GM21390 (cell line): ENCODE measurements around the gene TMEM250.
A peak's percentile ranks its signal among the peaks of the same experiment; 100 is the strongest.

Source experiments
- ATAC-seq: cut with Tn5 transposase; IDR thresholded peaks from one replicate; pipeline ENCODE4 v1.9.1; 2021; ENCODE audit not compliant: unreplicated experiment

The TMEM250 gene

DNA sequence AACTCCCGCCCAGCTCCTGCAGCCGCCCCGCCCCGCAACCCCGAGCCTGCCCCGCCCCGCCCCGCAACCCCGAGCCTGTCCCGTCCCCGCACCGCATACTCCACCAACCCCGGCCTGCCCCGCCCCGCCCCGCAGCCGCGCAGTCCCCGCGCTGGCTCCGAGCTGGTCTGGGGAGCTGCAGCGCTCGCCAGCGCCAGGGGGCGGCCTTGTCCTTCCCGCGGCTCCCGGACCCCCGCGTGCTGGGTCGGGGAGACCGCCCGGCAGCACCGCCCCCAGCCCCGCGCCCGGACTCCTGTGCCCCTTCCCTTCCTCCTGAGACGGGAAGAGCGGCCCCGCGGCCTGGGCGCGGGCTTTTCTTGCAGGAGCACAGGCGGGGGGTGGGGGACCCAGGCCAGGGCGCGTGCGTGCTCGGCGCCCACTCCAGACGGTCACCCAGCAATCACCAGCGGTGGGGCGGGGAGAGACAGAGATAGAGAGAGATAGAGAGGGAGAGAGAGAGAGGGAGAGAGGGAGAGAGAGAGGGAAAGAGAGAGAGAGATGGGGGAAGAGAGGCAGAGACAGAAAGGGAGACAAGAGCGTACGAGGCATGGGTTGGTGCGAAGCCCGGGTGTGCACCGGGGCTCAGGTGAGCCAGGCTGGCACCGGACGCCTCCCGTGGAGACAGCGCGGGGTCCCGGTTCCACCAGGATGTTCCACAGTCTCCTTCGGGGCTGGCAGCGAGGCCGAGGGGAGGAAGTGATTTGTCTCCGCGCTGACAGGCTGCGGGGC is 14.7 kb upstream of the TMEM250 start:
- no peak for ATAC-seq

DNA sequence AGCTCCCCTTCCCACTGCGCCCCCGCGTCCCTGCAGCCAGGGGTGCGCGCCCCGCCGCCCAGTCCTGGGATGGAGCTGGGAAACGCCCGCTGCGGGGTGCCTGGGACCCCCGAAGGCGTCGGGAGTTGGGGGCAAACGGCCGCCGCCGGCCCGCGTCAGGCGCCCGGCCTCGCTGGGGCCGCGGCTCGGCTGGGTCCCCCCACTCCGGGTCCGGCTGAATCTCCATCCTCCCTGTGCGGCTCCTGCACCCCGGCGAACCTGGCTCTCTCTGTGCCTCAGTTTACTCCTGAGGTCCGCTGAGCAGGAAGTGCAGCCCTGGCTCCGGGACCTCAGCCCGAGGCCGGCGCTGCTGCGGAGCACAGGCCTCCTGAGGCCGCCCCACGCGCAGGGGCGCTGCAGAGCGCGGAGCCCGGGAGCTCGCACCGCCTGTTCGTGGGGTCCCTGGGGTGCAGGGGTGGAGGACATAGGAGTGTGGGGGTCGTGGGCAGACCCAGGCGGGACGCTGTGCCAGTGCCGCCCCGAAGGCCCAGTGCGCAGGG is 13.9 kb upstream of the TMEM250 start:
- no peak for ATAC-seq

DNA sequence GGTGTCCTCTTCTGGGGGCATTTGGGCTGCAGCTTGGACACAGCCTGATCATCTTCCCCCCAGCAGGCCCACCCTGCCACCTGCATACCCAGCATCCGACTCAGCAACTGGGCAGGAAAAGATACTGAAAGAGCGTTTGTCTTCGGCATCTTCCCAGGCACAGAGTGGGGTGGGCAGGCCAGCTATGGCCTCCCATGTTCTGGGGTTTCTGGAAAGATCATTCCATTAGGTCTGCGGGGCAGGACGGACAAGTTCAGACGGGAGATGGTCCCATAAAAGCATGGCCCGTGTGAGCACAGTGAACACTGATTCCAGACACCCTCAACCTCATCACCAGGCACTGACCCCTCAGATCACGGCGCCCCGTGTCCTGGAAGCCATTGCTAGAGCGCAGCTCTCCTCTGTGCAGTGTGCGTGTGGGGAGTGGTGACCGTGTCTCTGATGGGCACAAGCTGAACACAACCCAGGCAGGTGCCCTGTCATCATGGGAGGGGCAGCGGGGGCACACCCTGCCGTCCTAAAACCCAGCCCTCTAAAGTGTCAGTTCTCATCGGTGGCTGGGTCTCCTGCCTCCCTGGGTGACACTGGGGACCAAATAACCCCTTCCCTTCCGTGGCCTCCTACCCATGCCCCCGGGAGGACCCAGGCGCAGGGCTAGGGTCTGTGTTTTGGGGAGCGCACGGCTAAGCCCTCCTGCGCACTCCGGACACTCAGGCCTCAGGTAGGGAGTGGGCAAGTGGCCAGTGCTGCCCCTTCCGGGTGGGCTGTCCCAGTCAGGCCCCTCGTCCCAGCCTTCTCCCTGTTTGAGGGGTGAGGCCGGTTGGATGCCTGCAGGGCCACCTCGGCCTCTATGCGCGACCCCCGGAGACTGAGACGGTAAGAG is 13.2 kb upstream of the TMEM250 start:
- ATAC-seq = no peak

DNA sequence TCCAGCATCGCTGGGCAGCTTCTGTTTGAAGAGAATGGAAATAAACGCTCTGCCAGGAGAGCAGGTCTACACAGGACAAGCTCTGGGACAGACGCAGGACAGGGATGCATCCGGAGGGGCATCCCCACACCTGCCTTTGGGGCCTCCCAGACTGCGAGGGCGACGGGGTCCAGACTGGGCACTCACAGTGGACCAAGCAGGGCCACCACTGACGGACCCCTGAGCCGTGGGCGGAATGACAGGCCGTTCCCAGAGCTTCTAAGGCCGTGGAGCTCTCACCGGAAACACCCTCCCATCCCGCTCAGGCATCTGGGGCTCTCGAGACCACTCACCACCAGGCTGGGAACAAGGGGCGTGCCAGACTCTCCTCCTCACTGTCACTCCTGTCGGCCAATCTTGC is 10.5 kb upstream of the TMEM250 start:
- no peak for ATAC-seq

DNA sequence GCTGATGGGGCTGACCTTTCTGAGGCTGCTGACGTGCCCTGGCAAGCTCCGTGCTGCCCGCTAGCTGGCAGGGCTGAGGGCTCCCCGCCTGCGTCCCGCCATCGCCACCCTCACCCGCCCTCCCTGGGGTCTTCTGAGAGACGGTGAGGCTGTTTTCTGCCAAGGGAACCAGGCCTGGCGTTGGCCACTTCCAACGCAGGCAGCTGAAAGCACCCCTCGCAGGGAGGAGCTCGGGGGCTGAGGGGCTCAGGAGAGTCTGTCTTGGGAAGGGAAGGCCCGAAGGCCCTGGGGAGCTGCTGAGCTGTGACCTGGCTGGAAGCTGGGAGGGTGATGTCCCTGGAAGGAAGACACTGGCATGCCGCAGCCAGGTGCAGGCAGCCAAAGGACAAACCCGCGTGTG is 9.8 kb upstream of the TMEM250 start:
- no peak for ATAC-seq

DNA sequence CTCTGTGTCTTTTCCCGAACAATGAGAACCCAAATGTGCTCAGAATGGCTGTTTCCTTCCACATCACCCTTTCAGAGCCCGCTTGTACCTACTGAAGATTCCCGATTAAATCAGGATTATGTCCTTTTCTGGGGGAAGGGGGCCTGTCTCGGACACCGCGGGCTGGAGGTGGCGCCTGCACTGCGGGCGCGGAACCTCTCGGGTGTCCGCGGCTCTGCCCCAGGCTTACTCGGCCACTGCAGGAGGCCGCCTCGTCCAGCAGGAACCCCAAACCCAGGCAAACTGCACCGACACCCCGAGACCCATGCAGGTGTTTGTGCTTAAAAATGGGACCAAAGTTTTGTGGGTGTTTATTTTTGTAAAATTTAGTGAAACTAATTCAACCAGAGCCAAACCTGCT is 8.6 kb upstream of the TMEM250 start:
- ATAC-seq = no peak

DNA sequence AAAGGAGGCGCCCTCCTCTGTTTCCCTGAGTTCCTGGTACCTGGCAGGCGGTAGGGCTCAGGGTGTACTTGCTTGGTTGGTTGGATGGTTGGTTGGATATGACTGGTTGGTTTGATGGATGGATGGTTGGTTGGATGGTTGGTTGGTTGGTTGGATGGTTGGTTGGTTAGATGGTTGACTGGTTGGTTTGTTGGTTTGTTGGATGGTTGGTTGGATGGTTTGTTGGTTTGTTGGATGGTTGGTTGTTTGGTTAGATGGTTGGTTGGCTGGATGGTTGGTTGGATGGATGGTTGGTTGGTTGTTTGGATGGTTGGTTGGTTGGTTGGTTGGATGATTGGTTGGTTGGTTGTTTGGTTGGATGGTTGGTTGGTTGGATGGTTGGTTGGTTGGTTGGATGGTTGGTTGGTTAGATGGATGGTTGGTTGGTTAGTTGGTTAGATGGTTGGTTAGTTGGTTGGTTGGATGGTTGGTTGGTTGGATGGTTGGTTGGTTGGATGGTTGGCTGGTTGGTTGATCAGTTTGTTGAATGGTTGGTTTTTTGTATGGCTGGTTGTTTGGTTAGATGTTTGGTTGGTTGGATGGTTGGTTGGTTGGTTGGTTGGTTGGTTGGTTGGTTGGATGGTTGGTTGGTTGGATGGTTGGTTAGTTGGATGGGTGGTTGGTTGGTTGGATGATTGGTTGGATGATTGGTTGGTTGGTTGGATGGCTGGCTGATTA is 6.5 kb upstream of the TMEM250 start:
- ATAC-seq = no peak

DNA sequence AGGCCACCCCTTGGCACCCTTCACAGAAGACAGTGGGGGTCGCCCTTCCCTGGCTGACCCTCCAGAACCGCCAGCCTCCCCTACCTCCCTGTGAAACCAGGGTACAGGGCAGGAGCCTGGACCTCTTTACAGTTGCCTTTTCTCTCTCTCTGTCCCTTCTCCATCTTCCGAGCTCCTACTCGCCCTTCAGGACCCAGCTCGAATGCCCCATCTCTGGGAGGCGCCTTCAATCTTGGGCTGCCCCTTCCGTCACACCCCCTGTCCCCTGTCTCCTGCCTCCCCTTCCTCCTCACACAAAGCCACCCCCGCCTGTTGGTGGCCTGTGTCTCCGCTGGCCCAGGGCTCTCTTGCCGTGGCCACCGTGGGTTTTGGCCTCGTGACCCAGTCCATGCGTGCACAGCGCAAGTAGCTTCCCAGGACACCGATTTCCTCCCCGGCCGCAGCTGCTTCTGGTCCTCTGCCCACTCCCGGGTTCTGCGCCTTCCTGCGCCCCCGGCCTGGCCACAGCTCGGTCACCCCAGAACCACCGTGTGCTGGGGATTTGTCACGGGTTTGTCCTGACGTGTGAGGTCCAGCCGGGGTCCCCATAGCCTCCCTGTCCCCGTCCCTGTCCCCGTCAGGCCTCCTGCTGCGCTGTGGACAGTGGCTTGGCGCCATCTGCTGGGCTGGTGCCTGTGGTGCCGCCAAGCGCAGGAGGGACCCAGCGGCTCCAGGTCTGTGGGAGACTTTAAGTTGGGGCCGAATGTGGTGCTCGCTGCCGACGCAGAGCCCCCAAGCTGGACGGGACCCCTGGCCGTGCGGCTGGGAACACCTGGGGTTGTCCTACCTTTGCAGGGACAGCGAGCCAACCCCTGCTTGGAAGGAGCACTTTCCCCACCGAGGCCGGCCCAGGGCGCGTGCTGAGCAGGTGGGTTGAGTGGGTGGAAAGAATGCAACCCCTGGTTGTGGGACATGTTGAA is 4.0 kb upstream of the TMEM250 start:
- ATAC-seq = no peak

DNA sequence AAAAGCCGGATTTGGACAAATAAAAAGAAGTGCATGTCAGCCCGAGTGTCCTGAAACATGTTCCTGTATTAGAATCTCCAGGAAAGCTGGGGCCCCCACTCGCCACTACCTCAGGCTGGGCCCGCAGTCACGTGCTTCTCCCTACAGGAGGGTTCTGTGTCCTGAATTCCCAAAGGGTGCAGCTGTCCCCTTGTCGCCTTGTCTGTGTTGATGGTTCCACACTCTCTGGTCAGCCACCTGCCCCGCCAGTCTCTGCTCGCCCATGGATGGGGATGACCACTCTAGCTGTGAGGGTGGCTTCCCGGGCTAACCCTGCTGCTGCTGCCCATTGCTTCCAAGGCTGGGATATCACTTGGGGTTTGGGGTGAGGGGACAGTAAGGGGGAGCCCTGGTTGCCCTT is 3.1 kb upstream of the TMEM250 start:
- no peak for ATAC-seq

DNA sequence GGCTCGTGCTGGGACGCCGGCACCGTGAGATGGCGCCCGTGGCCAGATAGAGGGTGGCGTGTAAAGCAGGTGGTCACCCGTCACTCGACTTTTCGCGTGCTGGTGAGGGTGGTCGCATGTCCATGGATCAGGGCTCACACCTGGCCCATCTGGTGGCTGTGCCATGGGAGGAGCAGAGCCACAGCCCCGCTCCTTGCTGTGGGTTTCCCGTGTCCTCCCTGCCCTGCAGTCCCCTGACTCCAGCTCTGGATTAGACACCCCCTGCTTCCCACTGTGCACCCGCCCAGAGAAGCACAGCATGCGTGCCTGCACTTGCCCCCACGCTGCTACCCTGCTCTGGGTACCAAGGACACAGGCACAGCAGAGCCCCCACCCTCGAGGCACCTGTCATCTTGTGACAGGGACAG is 1.8 kb upstream of the TMEM250 start:
- no peak for ATAC-seq

DNA sequence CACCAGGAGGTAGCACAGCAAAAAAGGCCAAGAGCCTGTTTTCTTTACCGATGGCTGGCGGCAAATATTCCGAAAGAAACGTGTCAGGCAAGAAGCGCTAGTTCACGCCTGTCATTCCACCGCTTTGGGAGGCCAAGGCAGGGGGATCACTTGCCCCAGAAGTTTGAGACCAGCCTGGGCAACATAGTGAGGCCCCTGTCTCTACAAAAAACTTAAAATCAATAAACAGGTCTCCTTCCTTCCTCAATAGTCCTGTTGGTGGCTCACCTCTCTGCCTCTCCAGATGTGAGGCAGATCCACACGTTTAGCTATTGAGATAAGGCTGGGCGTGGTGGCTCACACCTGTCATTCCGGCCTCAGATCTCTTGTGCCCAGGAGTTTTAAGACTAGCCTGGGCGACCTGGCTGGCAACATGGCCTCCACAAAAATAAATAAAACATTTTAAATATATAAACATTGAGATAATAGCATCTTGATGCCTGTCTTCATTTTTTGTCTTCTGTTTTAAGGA is 1.3 kb upstream of the TMEM250 start:
- no peak for ATAC-seq

DNA sequence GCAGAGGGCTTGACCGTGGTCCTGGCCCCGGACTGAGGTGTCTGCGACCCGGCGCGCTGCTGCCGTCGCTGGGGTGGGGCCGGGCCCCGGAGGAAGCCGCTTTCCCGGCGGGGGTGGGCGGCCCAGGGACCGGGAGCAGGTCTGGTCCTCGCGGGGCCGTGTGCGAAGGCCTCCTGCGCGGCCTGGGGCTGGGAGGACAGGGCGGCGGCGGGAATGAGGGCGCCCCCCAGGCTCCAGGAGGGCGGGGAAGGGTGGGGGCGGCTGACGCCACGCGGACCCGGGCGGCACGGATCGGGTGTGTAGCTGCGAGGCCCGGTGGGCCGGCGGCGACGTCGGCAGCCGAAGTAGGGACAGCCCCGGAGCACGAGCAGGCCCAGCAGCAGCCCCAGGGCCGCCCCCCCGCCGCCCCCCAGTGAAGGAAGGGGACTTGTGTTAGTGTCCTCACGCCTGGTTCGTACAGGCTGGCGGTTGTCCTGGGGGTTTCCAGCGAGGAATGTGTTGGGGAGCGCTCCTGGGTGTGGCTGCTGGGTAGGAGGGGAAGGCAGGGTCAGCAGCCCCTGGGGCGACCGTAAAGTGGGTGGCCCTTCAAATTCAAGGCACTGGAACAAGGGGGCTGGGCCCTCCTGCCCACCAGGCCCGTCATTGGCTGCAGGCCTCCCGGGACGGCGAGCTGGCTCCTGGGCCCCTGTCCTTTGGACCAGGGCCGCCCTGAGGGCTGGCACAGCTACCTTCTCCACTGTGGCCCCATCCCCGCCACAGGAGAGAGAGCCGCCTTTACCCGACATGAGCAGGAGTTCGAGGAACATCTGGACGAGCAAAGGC is 597 bp upstream of the TMEM250 start:
- no peak for ATAC-seq

DNA sequence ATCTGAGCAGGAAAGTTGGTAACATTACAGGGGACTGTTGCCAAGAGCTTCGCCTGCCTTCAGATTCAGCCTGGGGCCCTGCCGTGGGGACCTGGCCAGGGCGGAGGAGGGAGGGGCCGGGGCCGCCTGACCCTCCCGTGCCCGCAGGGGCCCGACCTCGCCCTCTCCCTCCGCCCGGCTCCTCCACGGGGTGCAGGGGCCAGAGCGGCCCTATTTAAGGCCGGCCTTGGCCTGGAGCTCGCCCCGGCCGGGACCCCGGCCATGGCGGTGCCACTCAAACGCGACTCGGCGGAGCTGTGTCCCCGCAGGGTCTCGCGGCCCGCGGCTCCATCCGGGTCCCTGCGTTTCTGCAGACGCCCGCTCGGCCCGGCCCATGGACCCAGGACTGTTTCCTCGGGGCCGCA is 757 bp downstream of the TMEM250 start:
- peak; percentile 9 for ATAC-seq

DNA sequence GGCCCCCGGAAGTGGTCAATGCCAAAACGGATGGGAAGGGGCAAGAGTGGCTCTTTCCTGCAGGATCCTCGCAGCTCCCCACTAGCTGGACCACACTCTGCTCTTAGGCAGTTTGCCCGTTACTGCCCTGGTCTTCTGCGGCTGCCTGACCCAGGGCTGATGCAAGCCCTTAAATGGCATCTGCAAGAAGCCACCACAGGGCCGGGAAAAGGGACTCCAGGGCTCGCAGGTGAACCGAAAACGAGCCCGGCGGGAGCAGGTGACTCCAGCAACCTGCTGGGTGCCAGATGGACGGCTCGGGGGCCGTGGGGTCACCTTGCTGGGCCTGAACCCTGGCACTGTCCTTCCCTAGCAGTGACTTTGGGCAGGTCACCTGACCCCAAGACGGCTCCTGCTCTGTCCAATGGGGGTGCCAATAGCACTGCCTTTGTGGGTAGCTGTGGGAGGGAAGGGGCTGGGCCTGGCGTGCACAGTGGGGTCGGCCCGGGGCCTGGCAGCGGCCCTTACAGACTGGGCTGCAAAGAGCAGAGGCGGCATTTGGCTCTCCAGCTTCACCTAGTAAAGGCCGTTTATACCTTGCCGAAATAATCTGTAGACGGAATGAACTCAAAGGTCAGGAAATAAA is 1.3 kb downstream of the TMEM250 start:
- no peak for ATAC-seq

DNA sequence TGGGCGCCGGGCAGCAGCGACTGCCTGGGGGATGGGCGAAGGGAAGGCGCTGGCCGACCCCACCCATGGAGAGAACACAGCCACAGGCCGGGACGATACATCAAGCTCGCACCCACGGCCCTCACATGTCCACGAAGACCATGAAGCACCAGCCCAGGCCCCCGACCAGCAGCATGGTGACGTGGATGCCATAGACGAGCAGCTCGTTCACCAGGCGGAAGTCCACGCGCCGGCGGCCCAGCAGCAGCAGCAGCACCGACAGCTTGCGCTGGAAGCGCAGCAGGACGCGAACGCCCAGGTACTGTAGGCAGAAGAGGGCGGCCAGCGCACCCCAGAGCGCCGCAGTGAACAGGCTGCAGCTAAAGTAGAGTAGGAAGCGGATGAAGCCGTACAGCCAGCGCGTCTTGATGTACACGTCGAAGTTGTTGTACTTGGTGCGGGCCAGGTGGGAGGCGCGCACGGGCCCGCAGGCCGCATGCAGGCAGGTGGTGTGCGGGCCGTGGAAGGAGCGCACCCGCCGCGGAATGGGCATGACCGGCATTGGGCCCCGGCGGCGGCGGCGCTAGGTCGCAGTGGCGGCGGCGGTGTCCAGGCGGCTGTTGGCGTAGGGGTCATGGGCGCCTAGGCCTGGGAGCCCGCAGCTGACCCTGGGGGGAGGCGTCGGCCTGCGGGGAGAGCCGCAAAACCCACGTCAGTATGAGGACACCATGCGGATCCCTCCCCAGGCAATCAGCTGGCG is 2.1 kb downstream of the TMEM250 start:
- ATAC-seq = no peak

DNA sequence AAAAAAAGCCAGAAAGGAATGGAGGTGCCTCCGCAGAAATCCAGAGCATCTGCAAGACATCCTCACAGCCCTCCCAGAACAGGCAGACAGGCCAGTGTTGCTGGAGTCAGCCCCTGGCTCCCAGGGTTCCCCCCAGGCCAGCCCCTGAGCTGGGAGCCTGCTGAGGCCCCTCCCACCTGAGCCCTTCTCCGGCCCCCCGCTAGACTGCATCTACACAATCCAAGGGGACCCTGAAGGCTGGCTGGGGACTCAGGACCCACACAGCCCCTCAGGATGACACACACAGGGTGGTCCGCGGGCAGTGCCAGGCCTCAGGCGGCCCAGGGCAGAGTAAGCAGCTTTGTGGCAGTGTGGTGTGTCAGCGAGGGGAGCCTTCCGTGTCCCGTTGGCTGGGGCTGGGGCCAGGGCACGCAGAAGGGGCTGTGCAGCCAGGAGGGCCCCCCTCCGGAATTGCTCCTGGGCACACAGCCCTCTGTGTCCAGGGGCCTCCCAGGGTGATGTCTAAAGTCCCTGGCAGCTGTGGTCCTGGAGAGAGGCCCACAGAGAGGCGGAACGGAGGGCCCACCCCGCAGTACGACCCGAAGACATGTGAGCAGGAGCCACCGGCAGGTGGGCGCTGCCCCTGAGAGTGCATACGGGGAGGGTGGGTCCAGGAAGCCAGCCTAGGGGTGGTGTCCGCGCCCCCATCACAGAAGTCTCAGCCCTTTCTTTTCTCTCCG is 2.9 kb downstream of the TMEM250 start:
- no peak for ATAC-seq

DNA sequence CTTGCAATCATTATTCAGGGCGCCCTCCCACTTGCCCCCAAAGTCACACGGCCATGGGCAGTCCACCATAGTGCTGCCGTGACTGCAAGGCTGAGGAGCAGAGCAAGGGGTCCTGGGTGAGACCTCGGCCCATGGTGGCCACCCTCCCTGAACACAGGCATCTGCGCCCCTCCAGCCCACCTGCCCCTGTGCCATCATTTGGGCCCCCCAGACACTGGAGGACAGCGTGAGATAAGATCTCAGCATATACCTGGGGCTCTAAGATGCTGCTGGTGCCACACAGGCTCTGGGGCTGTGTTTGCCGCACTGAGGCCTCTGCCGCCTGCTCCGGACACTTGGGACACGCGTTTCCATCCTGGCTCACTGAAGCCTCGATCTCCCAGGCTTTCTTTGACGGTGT is 3.5 kb downstream of the TMEM250 start:
- ATAC-seq = no peak
